ENCODE results near the gene TRIM25. TPM values are rescaled to one million over a fixed set of nuclear protein-coding genes. Genes with fewer than 3 reads are reported as not detected.

TRIM25 gene
- total RNA-seq, 2 donors from 2014 or later: 32.2 to 40.6 TPM

DNA sequence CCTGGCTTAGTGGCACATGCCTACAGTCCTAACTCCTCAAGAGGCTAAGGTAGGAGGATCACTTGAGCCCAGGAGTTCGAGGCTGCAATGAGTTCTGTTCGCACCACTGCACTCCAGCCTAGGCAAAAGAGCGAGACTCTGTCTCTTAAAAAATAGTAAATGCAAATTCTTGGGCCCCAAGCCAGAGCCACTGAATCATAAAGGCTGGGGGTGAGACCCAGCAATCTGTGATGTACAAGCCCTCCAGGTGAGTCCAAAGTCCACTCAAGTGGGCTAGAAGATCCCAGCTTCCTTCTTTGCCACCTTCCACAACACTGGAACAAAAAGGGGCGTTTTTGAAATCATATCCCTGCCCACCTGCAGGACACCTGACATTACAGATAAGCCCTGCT, 16.9 kb downstream of the TRIM25 start:
- DNase-seq (ENCODE audit: low spot score): no peak
- ATAC-seq (ENCODE audit: insufficient number of reproducible peaks, low FRiP score, low read depth): no peak
- Histone ChIP-seq H3K4me1 (ENCODE audit: control insufficient read depth in 1 of 2, low read depth in 2 of 2) (no peaks in the 10 kb centered on the region), H3K36me3 (peaks cover 46% of the 10 kb centered on the region), H3K9me3 (no peaks in the 10 kb centered on the region), H3K27ac (no peak overlapping the region), H3K4me3 (no peak overlapping the region), H3K27me3 (replicated peaks; ENCODE audit: insufficient read depth) (no peaks in the 10 kb centered on the region)
- TF ChIP-seq, protein P1, sequence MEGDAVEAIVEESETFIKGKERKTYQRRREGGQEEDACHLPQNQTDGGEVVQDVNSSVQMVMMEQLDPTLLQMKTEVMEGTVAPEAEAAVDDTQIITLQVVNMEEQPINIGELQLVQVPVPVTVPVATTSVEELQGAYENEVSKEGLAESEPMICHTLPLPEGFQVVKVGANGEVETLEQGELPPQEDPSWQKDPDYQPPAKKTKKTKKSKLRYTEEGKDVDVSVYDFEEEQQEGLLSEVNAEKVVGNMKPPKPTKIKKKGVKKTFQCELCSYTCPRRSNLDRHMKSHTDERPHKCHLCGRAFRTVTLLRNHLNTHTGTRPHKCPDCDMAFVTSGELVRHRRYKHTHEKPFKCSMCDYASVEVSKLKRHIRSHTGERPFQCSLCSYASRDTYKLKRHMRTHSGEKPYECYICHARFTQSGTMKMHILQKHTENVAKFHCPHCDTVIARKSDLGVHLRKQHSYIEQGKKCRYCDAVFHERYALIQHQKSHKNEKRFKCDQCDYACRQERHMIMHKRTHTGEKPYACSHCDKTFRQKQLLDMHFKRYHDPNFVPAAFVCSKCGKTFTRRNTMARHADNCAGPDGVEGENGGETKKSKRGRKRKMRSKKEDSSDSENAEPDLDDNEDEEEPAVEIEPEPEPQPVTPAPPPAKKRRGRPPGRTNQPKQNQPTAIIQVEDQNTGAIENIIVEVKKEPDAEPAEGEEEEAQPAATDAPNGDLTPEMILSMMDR (IDR thresholded peaks at IDR 0.05): no peak

DNA sequence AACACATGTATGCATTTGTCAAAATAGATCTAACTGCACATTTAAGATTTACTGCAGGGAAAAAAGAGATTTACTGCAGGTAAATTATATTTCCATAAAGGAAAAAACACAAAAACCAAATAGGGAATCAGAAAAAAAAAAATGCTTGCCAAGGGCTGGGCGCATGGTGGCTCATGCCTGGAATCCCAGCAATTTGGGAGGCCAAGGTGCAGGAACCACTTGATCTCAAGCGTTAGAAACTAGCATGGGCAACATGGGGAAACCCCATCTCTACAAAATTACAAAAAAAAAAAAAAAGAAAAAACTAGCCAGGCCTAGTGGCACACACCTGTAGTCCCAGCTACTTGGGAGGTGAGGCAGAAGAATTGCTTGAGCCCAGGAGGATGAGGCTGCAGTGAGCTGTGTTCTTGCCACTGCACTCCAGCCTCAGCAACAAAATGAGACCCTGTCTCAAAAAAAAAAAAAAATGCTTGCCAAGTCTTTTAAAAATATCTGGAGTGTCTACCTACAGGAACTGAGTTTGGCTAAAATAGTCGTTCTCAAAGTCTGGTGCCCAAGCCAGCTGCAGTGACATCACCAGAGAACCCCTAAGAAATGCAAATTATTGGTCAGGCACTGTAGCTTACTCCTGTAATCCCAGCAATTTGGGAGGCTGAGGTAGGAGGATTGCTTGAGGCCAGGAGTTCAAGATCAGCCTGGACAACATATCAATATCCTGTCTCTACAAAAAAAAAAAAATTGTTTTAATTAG, 17.5 kb downstream of the TRIM25 start:
- Histone ChIP-seq H3K27ac (no peak overlapping the region), H3K4me3 (no peak overlapping the region), H3K36me3 (peaks cover 44% of the 10 kb centered on the region), H3K9me3 (no peaks in the 10 kb centered on the region), H3K4me1 (ENCODE audit: control insufficient read depth in 1 of 2, low read depth in 2 of 2) (no peaks in the 10 kb centered on the region), H3K27me3 (replicated peaks; ENCODE audit: insufficient read depth) (no peaks in the 10 kb centered on the region)
- TF ChIP-seq, protein P1 (IDR thresholded peaks at IDR 0.05): no peak
- ATAC-seq (ENCODE audit: insufficient number of reproducible peaks, low FRiP score, low read depth) (no peak), DNase-seq (ENCODE audit: low spot score) (no peak)

DNA sequence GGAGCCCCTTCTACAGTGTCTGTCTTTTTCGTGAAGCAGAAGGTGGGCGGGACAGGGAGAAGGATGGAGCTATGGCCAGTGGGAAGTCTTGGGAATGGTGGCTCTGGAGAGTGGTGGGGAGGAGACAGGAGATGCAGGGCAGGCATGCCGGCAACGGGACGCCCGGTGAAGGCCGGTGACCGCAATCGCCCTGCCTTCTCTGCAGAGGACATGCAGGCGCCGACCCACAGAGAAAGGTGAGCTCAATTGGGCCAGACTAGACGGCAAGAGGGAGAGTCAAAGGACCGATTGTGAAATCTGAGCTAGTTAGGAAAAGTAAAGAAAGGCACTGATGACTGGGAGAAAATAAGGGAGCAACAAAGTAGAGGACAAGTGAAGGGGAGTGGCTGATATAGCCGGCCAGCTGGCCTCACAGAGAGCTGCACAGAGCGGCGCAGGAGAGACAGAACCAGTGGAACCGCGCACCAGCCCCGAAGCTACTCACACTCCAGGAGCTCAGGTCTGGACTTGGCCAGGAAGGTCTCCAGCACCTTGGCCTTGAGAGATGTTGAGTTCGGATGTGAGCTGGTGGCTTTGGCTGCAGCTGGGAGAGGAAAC, 18.9 kb downstream of the TRIM25 start:
- H3K27ac ChIP-seq: no peak overlapping the region
- no peak overlapping the region for H3K4me3 ChIP-seq
- DNase-seq (ENCODE audit: low spot score) (no peak), ATAC-seq (ENCODE audit: insufficient number of reproducible peaks, low FRiP score, low read depth) (no peak)
- H3K4me1 ChIP-seq (ENCODE audit: control insufficient read depth in 1 of 2, low read depth in 2 of 2): no peaks in the 10 kb centered on the region
- H3K9me3 ChIP-seq: no peaks in the 10 kb centered on the region
- H3K27me3 ChIP-seq (replicated peaks; ENCODE audit: insufficient read depth): no peaks in the 10 kb centered on the region
- peaks cover 51% of the 10 kb centered on the region for H3K36me3 ChIP-seq
- TF ChIP-seq, protein P1 (IDR thresholded peaks at IDR 0.05): no peak

DNA sequence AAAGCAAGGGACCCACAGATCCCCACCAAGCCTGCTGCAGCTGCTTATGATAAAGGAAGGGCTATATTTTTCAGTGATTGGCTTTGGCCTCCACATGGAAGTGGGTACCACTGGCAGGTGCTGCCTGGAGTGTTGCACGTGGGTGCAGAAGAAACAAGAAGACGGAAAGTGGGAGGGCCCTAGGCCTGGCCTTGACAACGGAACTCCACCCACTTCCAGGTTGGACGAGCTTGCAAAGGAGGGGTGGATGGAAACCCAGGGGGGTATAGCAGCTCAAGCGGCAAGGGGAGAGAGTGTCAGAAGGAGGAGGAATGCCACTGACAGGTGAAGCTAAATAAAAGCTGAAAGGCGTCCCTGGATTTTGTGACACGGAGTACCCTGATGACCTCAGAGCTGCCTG, 20.3 kb downstream of the TRIM25 start:
- no peak for ATAC-seq (ENCODE audit: insufficient number of reproducible peaks, low FRiP score, low read depth)
- no peak overlapping the region for H3K4me3 ChIP-seq
- no peaks in the 10 kb centered on the region for H3K9me3 ChIP-seq
- H3K36me3 ChIP-seq: peaks cover 52% of the 10 kb centered on the region
- H3K27me3 ChIP-seq (replicated peaks; ENCODE audit: insufficient read depth): no peaks in the 10 kb centered on the region
- no peak for DNase-seq (ENCODE audit: low spot score)
- H3K27ac ChIP-seq: no peak overlapping the region
- no peaks in the 10 kb centered on the region for H3K4me1 ChIP-seq (ENCODE audit: control insufficient read depth in 1 of 2, low read depth in 2 of 2)
- TF ChIP-seq, protein P1 (IDR thresholded peaks at IDR 0.05): no peak

DNA sequence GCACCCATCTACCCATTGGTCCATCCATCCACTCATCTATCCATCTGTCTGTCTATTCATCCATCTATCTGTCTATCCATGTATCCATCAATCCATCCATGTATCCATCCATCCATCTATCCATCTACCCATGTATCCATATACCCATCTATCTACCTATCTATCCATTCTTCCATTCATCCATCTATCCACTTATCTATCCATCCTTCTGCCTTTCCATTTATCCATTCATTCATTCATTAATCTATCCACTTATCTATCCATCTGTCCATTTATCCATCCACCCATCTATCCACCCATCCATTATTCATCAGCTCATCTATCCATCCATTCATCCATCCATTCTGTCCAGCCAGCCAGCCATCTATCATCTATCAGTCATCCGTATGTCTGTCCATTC, 21.5 kb downstream of the TRIM25 start:
- Histone ChIP-seq H3K4me3 (no peak overlapping the region), H3K36me3 (peaks cover 58% of the 10 kb centered on the region), H3K4me1 (ENCODE audit: control insufficient read depth in 1 of 2, low read depth in 2 of 2) (no peaks in the 10 kb centered on the region), H3K27me3 (replicated peaks; ENCODE audit: insufficient read depth) (no peaks in the 10 kb centered on the region), H3K9me3 (no peaks in the 10 kb centered on the region), H3K27ac (no peak overlapping the region)
- no peak for ATAC-seq (ENCODE audit: insufficient number of reproducible peaks, low FRiP score, low read depth)
- TF ChIP-seq, protein P1 (IDR thresholded peaks at IDR 0.05): no peak
- DNase-seq (ENCODE audit: low spot score): no peak

Measured in thoracic aorta (tissue), 2 donors.